ENCODE measurements around the gene P3H2. TPM values are rescaled to one million over a fixed set of nuclear protein-coding genes. Genes with fewer than 3 reads are reported as not detected.

P3H2 gene
- total RNA-seq, 1 experiment from 2014 or later = 0.76 TPM

DNA sequence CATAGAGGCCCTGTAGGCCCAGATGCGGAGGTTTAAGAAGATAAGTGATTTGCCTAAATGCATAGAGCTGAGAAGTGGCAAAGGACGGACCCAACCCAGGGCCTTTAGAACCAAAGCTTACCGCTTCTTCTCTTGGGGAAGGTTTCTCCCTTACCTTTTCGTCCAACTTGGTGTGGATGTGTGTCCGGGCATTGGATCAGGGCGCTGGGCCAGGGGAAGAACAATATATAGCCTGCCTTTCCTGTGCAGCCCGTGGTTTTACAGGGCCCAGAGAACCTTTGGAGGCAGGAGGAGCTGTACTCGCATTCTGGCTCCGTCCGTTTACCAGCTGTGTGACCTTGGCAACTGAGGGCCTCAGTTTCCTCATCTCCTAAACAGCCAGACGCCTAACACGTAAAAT lies 686 bp upstream of the P3H2 start:
- Histone ChIP-seq H2AFZ (ENCODE audit: low read depth, low read length, poor library complexity, severe bottlenecking) (peak overlapping the region; percentile 80), H3K4me1 (ENCODE audit: control insufficient read depth in 1 of 2, insufficient read depth in 2 of 2, low read length in 2 of 2) (peaks cover 3 to 24% of the 10 kb centered on the region in 2 experiments; a peak in 3 of 4 replicates), H3K36me3 (ENCODE audit: control insufficient read depth in 1 of 2, insufficient read depth in 2 of 2, low read length in 2 of 2) (no peaks in the 10 kb centered on the region), H3K9ac (ENCODE audit: low read length) (no peak overlapping the region), H3K79me2 (ENCODE audit: insufficient read depth, low read length) (no peaks in the 10 kb centered on the region), H4K20me1 (ENCODE audit: insufficient read depth) (no peaks in the 10 kb centered on the region), H3K27ac (ENCODE audit: low read depth, low read length) (no peak overlapping the region), H3K9me3 (ENCODE audit: control insufficient read depth in 1 of 2, insufficient read depth in 1 of 2, low read depth in 1 of 2, low read length in 2 of 2) (no peaks in the 10 kb centered on the region), H3K27me3 (ENCODE audit: insufficient read depth, low read length) (peaks cover 7% of the 10 kb centered on the region; the same call in 1 of the 2 replicates), H3K4me2 (ENCODE audit: low read length) (peak overlapping the region; percentile 78; the same call in 1 of the 2 replicates), H3K4me3 (replicated peaks in 1 of 2; ENCODE audit: low read depth in 1 of 2, low read length in 2 of 2) (no peak overlapping the region), H3K9me2 (ENCODE audit: insufficient read depth) (no peaks in the 10 kb centered on the region)
- no TSS peak for BruUV-seq (replicated peaks)
- TF ChIP-seq, protein P1, sequence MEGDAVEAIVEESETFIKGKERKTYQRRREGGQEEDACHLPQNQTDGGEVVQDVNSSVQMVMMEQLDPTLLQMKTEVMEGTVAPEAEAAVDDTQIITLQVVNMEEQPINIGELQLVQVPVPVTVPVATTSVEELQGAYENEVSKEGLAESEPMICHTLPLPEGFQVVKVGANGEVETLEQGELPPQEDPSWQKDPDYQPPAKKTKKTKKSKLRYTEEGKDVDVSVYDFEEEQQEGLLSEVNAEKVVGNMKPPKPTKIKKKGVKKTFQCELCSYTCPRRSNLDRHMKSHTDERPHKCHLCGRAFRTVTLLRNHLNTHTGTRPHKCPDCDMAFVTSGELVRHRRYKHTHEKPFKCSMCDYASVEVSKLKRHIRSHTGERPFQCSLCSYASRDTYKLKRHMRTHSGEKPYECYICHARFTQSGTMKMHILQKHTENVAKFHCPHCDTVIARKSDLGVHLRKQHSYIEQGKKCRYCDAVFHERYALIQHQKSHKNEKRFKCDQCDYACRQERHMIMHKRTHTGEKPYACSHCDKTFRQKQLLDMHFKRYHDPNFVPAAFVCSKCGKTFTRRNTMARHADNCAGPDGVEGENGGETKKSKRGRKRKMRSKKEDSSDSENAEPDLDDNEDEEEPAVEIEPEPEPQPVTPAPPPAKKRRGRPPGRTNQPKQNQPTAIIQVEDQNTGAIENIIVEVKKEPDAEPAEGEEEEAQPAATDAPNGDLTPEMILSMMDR (IDR thresholded peaks at IDR 0.05 in 2 of 3, conservative IDR thresholded peaks at IDR 0.05 in 1 of 3; ENCODE audit: borderline replicate concordance in 1 of 3, insufficient read depth in 1 of 3, low read depth in 2 of 3, low read length in 2 of 3) = no peak
- no peak for TF ChIP-seq ELF1 (IDR thresholded peaks at IDR 0.05; ENCODE audit: borderline replicate concordance, low read depth)
- TF ChIP-seq POLR2AphosphoS5 (IDR thresholded peaks at IDR 0.05; ENCODE audit: low read depth, low read length) = no peak
- ATAC-seq (no peak), DNase-seq (ENCODE audit: low read depth, low spot score) (no peak)
- intact Hi-C loops (cut with micrococcal nuclease) = no loop called here
- ChIA-PET POLR2A (no interaction called here), CTCF (interaction anchor here (1.5 kb wide), 1 partner anchor 12 kb away, joined by 4 read pairs; no protein-coding TSS in a partner anchor), RAD21 (ENCODE audit: low non-redundant PET in 1 of 2, low total read pairs in 2 of 2, uncharacterized antibody in 2 of 2, unreplicated experiment in 2 of 2) (no interaction called here)

DNA sequence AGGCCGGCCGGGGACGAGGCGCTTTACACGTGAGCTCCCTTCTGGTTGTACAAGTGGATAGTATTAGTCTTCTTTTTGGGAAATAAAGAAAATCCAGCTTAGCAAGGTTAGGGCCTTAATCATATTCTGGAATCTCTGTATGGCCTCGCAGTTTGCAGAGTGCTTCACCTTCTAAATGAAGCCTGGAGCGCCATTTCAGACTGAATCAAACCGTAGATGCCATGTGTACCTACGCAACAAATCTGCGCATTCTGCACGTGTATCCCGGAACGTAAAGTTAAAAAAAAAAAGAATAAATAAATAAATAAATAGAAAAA lies 322 bp upstream of the P3H2 start:
- no peak for ATAC-seq
- CTCF ChIA-PET = interaction anchor here (1.5 kb wide), 1 partner anchor 12 kb away, joined by 4 read pairs; no protein-coding TSS in a partner anchor
- peak overlapping the region; percentile 78 for H3K4me2 ChIP-seq (ENCODE audit: low read length)
- RAD21 ChIA-PET (ENCODE audit: low non-redundant PET in 1 of 2, low total read pairs in 2 of 2, uncharacterized antibody in 2 of 2, unreplicated experiment in 2 of 2) = no interaction called here
- H2AFZ ChIP-seq (ENCODE audit: low read depth, low read length, poor library complexity, severe bottlenecking) = peak overlapping the region; percentile 80
- peak overlapping the region; percentile 37 to 56 for H3K4me3 ChIP-seq (replicated peaks in 1 of 2; ENCODE audit: low read depth in 1 of 2, low read length in 2 of 2)
- no peaks in the 10 kb centered on the region for H3K79me2 ChIP-seq (ENCODE audit: insufficient read depth, low read length)
- H3K9me2 ChIP-seq (ENCODE audit: insufficient read depth) = no peaks in the 10 kb centered on the region
- POLR2A ChIA-PET = no interaction called here
- no TSS peak for BruUV-seq (replicated peaks)
- peaks cover 3 to 24% of the 10 kb centered on the region in 2 experiments; a peak in 3 of 4 replicates for H3K4me1 ChIP-seq (ENCODE audit: control insufficient read depth in 1 of 2, insufficient read depth in 2 of 2, low read length in 2 of 2)
- peak overlapping the region; percentile 25; the same call in 1 of the 2 replicates for H3K9ac ChIP-seq (ENCODE audit: low read length)
- TF ChIP-seq, protein P1 (IDR thresholded peaks at IDR 0.05 in 2 of 3, conservative IDR thresholded peaks at IDR 0.05 in 1 of 3; ENCODE audit: borderline replicate concordance in 1 of 3, insufficient read depth in 1 of 3, low read depth in 2 of 3, low read length in 2 of 3) = peak in 1 of 3 experiments; percentile 41; a peak in 2 of 6 replicates
- no peak for TF ChIP-seq JUND (IDR thresholded peaks at IDR 0.05)
- intact Hi-C loops (cut with micrococcal nuclease) = no loop called here
- no peaks in the 10 kb centered on the region for H3K36me3 ChIP-seq (ENCODE audit: control insufficient read depth in 1 of 2, insufficient read depth in 2 of 2, low read length in 2 of 2)
- DNase-seq (ENCODE audit: low read depth, low spot score) = no peak
- H4K20me1 ChIP-seq (ENCODE audit: insufficient read depth) = no peaks in the 10 kb centered on the region
- no peaks in the 10 kb centered on the region for H3K9me3 ChIP-seq (ENCODE audit: control insufficient read depth in 1 of 2, insufficient read depth in 1 of 2, low read depth in 1 of 2, low read length in 2 of 2)
- H3K27me3 ChIP-seq (ENCODE audit: insufficient read depth, low read length) = peaks cover 7% of the 10 kb centered on the region; the same call in 1 of the 2 replicates
- no peak overlapping the region for H3K27ac ChIP-seq (ENCODE audit: low read depth, low read length)

Data from HCT116 (cell line).